ENCODE results near the gene ERMARD.

DNA sequence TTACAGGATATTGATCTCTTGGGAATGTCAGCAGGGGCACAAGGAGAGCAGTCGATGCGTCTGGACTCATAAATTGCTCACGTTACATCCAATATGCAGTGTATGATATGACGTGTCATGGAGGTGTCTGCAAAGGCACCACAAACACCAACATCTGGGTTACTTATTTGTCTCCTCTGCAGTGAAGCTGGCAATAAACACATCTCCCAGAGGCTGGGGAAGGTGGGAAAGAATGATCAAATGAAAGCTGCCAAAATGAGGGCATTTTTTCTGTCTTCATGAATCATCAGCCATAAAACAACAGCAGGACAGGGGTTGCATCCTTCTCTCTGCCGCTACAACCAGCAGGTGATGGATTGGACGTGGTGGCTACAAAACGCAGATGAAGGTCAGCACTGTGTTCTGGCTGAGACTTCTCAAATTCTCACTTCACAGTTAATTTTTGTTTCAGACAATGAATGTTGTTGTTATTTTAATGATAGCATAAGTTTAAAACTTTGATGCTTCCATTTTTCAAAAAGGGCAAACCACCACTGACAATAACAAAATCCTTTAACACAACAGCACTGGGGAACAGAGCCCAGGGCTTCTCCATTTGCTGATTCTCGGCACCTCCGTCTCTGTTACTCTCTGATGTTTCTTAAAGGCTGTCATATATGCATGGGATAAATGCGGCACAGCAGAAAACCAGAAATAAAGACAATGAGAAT, 47.5 kb downstream of the ERMARD start:
- TF ChIP-seq, protein P1, sequence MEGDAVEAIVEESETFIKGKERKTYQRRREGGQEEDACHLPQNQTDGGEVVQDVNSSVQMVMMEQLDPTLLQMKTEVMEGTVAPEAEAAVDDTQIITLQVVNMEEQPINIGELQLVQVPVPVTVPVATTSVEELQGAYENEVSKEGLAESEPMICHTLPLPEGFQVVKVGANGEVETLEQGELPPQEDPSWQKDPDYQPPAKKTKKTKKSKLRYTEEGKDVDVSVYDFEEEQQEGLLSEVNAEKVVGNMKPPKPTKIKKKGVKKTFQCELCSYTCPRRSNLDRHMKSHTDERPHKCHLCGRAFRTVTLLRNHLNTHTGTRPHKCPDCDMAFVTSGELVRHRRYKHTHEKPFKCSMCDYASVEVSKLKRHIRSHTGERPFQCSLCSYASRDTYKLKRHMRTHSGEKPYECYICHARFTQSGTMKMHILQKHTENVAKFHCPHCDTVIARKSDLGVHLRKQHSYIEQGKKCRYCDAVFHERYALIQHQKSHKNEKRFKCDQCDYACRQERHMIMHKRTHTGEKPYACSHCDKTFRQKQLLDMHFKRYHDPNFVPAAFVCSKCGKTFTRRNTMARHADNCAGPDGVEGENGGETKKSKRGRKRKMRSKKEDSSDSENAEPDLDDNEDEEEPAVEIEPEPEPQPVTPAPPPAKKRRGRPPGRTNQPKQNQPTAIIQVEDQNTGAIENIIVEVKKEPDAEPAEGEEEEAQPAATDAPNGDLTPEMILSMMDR (IDR thresholded peaks at IDR 0.05), result no peak
- TF ChIP-seq POLR2A (IDR thresholded peaks at IDR 0.05), result no peak
